ENCODE measurements around the gene CDK14.
"Not testable (repeated sequence)": the region's sequence is repeated elsewhere in the genome, so short reads cannot be mapped to it uniquely, and the experiment has no call there.

Gene CDK14

GRCh38 chr7:90727412-90727811 is 131.3 kb downstream of the CDK14 start:
- H3K27ac ChIP-seq, result peak overlapping the region; percentile 59
- no peak for TF ChIP-seq CTCF (conservative IDR thresholded peaks at IDR 0.05)

GRCh38 chr7:90728568-90728967 is 132.4 kb downstream of the CDK14 start:
- TF ChIP-seq CTCF (conservative IDR thresholded peaks at IDR 0.05), result no peak
- H3K27ac ChIP-seq, result no peak overlapping the region

- H3K27ac ChIP-seq, result not testable (repeated sequence)
These were observed 139.6 kb downstream of the CDK14 start for GRCh38 chr7:90735611-90736280.

- TF ChIP-seq CTCF (conservative IDR thresholded peaks at IDR 0.05), result no peak
- no peak overlapping the region for H3K27ac ChIP-seq
These were observed 140.2 kb downstream of the CDK14 start for GRCh38 chr7:90736316-90736715.

- no peak for TF ChIP-seq CTCF (conservative IDR thresholded peaks at IDR 0.05)
- no peak overlapping the region for H3K27ac ChIP-seq
These were observed 141.1 kb downstream of the CDK14 start for GRCh38 chr7:90736968-90737939.

- H3K27ac ChIP-seq, result no peak overlapping the region
- TF ChIP-seq CTCF (conservative IDR thresholded peaks at IDR 0.05), result no peak
These were observed 142.1 kb downstream of the CDK14 start for GRCh38 chr7:90738249-90738648.

GRCh38 chr7:90739716-90740115 is 143.6 kb downstream of the CDK14 start:
- TF ChIP-seq CTCF (conservative IDR thresholded peaks at IDR 0.05), result no peak
- no peak overlapping the region for H3K27ac ChIP-seq

GRCh38 chr7:90740386-90740785 is 144.3 kb downstream of the CDK14 start:
- TF ChIP-seq CTCF (conservative IDR thresholded peaks at IDR 0.05), result no peak
- H3K27ac ChIP-seq, result no peak overlapping the region
